ENCODE data around the gene BATF.
A peak's percentile ranks its signal among the peaks of the same experiment; 100 is the strongest.

BATF gene

DNA sequence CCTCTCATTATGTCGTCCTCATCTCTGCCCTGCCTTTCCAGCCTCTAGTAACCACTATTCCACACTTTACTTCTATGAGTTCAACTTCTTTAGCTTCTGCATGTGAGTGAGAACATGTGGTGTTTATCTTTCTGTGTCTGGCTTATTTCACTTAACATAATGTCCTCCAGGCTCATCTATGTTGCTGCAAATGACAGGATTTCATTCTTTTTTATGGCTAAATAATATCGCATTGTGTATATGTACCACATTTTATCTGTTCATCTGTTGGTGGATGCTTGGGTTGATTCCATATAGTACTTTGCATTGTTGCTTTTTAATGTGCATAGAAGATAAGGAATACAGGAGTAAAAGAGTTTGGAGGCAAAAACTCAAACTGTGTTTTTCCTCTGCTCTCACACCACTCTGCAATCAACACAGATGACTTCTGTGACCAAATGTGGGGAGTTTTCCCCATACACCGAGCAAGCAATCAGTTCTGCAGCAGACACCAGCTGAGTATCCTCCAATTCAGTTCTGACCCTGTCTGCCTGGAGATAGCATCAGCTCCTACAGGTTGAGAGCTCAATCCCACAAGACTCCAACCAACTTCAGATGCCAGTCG lies 31.6 kb downstream of the BATF start:
- in situ Hi-C loops (cut with MboI; ENCODE audit: low sequenced_read_pairs, unreplicated experiment): no loop called here
- no peak for DNase-seq (ENCODE audit: low spot score)
- TF ChIP-seq, protein P1, sequence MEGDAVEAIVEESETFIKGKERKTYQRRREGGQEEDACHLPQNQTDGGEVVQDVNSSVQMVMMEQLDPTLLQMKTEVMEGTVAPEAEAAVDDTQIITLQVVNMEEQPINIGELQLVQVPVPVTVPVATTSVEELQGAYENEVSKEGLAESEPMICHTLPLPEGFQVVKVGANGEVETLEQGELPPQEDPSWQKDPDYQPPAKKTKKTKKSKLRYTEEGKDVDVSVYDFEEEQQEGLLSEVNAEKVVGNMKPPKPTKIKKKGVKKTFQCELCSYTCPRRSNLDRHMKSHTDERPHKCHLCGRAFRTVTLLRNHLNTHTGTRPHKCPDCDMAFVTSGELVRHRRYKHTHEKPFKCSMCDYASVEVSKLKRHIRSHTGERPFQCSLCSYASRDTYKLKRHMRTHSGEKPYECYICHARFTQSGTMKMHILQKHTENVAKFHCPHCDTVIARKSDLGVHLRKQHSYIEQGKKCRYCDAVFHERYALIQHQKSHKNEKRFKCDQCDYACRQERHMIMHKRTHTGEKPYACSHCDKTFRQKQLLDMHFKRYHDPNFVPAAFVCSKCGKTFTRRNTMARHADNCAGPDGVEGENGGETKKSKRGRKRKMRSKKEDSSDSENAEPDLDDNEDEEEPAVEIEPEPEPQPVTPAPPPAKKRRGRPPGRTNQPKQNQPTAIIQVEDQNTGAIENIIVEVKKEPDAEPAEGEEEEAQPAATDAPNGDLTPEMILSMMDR (IDR thresholded peaks at IDR 0.05; ENCODE audit: borderline replicate concordance, control extremely low read depth, extremely low read depth, insufficient read depth, missing control alignments): no peak

DNA sequence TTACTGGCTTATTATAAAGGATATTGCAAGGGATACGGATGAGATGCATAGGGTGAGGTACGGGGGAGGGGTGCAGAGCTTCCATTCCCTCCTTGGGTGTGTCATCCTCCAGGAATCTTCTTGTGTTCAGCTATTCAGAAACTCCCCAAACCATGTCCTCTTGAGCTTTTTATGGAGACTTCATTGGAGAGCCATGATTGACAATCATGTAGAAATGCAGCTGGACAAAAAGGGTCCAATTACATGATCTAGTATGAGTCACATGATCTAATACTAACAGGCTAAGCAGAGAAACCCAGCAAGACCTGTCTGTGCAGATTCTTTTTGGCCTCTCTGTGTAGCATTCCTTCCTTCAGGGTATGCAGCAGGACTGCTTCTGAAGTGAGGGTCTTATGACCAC lies 32.2 kb downstream of the BATF start:
- DNase-seq (ENCODE audit: low spot score): no peak
- in situ Hi-C loops (cut with MboI; ENCODE audit: low sequenced_read_pairs, unreplicated experiment): no loop called here
- TF ChIP-seq, protein P1 (IDR thresholded peaks at IDR 0.05; ENCODE audit: borderline replicate concordance, control extremely low read depth, extremely low read depth, insufficient read depth, missing control alignments): no peak

DNA sequence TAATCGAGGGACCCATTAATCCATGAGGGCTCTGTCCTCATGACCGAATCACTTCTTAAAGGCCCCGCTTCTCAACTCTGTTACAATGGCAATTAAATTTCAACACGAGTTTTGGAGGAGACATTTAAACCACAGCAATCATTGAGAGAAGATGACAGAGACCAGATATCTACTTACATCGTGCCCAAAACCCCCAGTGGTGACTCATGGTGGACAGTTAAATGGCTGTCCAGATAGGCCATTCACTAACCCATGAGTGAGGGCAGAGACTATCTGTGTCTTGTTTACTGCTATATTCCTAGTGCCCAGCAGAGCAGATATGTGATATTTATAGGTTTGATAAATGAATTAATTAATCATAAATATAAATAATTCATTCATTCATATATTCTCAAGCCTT lies 36.2 kb downstream of the BATF start:
- TF ChIP-seq, protein P1 (IDR thresholded peaks at IDR 0.05; ENCODE audit: borderline replicate concordance, control extremely low read depth, extremely low read depth, insufficient read depth, missing control alignments): no peak
- no peak for DNase-seq (ENCODE audit: low spot score)
- in situ Hi-C loops (cut with MboI; ENCODE audit: low sequenced_read_pairs, unreplicated experiment): no loop called here

DNA sequence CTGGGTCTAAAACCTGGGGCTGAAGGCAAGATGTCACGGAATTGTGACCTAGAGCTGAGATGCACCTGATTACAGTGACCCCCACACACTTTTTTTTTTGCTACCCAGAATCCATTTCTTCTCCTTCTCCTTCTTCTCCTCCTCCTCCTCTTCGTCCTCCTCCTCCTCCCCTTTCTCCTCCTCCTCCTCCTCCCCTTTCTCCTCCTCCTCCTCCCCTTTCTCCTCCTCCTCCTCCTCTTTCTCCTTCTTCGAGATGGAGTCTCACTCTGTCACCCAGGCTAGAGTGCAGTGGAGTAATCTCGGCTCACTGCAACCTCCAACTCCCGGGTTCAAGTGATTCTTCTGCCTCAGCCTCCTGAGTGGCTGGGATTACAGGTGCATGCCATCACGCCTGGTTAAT lies 36.8 kb downstream of the BATF start:
- no peak for DNase-seq (ENCODE audit: low spot score)
- in situ Hi-C loops (cut with MboI; ENCODE audit: low sequenced_read_pairs, unreplicated experiment): no loop called here
- TF ChIP-seq, protein P1 (IDR thresholded peaks at IDR 0.05; ENCODE audit: borderline replicate concordance, control extremely low read depth, extremely low read depth, insufficient read depth, missing control alignments): no peak

DNA sequence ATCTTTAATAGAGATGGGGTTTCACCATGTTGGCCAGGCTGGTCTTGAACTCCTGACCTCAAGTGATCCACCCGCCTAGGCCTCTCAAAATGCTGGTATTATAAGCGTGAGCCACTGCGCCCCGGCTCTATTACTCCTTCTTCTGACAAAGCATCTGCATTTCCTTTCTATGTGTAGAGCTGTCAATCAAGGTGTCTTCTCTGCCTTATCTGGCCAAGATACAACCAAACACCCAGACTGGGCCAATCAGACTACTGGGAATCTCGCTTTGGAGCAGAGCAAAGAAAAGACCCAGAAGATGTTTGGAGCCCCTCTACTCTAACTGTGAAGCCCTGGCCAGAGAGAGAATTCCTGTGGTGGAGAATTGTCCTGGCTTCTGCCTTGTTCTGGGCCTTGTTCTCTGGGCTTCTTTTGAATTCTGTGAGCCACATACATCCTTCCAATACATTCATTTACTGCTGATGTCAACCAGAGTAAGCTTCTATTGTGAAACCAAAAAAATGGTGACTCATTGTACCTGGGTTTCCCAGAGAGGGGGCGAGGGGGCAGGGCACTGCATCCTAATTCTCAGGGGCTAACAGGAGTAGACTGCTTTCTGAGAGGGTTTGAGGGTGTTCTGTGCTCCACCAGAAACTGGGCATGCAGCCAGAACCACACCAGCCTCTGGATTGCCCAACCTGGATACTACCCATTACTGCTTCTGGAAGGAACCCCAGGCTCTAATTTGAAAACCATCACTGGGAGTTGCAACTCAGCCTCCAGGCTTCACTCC lies 37.4 kb downstream of the BATF start:
- DNase-seq (ENCODE audit: low spot score): peak; percentile 47
- in situ Hi-C loops (cut with MboI; ENCODE audit: low sequenced_read_pairs, unreplicated experiment): loop anchor here (10.0 kb wide), 1 partner anchor 245 kb away; no protein-coding TSS in a partner anchor
- TF ChIP-seq, protein P1 (IDR thresholded peaks at IDR 0.05; ENCODE audit: borderline replicate concordance, control extremely low read depth, extremely low read depth, insufficient read depth, missing control alignments): no peak

DNA sequence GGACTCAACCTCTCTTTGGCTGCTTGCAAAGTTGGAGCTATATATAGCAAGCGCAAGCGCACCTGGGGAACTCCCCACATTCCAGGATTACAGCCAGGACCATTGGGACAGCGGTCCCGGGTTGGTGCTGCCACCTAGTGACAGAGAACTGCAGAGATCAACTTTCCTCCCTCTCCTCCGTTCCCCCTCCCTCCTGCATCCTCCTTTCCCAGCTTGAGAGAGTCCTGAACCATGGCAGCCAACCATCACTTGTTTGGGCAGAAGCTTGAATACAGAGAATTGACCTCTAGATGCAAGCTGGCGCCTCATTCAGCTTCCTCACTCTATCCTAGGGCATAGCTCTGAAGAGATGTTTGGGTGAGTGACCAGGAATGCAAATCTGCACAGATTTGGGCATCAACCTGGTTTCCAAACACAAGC lies 38.8 kb downstream of the BATF start:
- TF ChIP-seq, protein P1 (IDR thresholded peaks at IDR 0.05; ENCODE audit: borderline replicate concordance, control extremely low read depth, extremely low read depth, insufficient read depth, missing control alignments): peak; percentile 69
- DNase-seq (ENCODE audit: low spot score): peak; percentile 60
- in situ Hi-C loops (cut with MboI; ENCODE audit: low sequenced_read_pairs, unreplicated experiment): loop anchor here (10.0 kb wide), 1 partner anchor 246 kb away; no protein-coding TSS in a partner anchor

All from GM13976 (cell line).